GM18868 (cell line): ENCODE results near the gene HOXA5.

Source experiments
- ATAC-seq: cut with Tn5 transposase; IDR thresholded peaks from one replicate; pipeline ENCODE4 v1.9.1; 2021; ENCODE audit warnings: mild to moderate bottlenecking, moderate library complexity; ENCODE audit not compliant: unreplicated experiment

The HOXA5 gene

GRCh38 chr7:27137640-27138315 lies 5.7 kb downstream of the HOXA5 start:
- no peak for ATAC-seq

GRCh38 chr7:27134392-27134791 lies 9.1 kb downstream of the HOXA5 start:
- peak; percentile 73 for ATAC-seq

GRCh38 chr7:27133409-27134231 lies 9.9 kb downstream of the HOXA5 start:
- no peak for ATAC-seq

- ATAC-seq: no peak
These were observed 10.5 kb downstream of the HOXA5 start for GRCh38 chr7:27132978-27133377.

DNA sequence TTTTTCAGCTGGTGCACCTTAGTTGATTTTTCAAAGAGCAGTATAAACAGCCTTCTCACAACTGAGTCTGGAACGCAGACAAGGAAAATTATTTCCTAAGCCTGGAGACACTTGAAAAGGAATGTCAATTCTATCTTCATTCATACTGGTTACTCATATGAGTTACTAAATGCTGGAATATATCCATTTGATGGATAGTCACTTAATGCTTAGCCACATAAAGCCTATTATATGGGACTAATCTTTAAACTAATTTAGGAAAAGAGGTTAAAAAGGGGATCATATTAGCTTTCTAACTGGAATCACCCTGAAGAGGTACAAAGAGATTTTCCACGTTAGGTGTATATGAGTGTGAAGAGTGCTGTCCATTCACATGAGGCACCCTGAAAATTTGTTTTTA lies 11.3 kb downstream of the HOXA5 start:
- ATAC-seq: no peak

GRCh38 chr7:27131390-27131819 lies 12.1 kb downstream of the HOXA5 start:
- ATAC-seq: no peak

DNA sequence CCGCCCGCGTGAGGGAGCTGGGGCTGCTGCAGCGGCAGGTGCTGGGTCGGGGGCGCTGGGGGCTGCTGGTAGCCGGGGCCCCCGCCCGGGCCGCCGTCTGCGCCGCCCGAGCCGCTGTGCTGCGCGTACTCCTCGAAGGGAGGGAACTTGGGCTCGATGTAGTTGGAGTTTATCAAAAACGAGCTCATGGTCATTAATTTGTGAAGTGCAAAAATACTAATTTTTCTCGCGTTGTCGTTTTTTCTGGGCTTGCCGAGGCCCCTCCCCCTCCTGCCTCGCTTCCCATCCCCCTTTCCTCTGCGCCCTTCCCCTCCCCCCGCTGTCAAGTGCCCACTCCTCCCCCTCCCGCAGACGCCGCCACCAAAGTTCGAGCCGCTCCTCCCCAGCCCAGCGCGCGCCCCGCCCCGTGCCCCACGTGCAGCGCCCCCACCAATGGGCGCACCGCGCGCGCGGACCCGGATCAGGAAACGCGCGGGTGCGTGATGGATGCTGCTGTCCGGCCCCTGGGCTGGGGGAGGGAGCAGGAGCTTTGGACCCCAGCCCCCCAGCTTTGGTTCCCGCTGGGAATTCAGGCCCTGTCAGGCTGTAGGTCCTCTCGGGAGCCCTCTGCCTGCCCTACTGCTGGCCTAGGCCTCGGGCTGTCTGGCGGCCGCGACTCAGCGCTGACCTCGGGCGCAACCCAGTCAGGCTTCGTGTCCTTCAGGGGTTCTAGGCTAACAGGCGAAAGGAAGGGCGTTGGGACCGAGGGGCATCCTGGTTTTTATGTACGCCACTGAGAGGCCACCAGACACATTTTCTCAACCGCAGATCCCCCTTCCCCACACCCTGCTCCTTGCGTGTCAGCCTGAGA lies 12.7 kb downstream of the HOXA5 start, which contains the start of gene HOXA4:
HOXA4 (minus strand) TSS at position 218 of the 850 bp plus-strand sequence; CDS start at position 194, 24 bp downstream.
- ATAC-seq: no peak

- ATAC-seq: no peak
These were observed 13.5 kb downstream of the HOXA5 start for GRCh38 chr7:27129729-27130539.

GRCh38 chr7:27128776-27129728 lies 14.4 kb downstream of the HOXA5 start:
- no peak for ATAC-seq

- ATAC-seq: no peak
These were observed 15.4 kb downstream of the HOXA5 start for GRCh38 chr7:27128034-27128433.

DNA sequence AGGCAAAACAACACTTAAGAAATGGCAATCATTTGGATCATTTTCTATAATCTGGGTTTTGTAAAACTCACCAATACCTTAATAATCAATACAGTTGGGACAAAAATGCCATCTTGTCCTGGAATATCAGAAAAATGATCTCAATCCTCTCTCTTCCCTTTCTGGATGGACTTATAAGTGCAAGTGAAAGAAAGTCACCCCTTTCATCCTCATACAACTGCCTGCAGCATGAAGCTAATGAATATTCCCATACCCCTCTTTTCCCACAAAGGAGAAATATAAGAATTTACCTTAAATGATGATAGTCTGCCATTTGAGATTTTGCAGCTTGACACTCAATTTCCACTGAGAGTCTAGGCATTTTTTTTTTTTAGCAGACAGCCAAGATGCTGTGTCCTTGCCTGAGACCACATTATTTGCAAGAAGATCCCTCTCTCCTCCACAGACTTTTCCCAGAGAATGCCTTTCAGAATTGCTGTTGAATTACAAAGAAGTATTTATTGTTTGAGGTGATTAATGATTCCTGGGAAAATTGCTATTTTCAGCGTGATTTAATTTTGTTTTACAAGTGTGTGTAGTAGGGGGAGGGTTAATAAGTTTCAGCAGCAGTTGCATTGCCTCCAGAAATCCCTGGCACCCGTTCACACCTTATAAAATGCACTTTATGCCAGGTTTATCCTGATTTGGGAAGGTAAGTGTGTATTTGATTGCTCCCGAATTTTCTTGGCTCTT lies 16.7 kb downstream of the HOXA5 start:
- no peak for ATAC-seq

DNA sequence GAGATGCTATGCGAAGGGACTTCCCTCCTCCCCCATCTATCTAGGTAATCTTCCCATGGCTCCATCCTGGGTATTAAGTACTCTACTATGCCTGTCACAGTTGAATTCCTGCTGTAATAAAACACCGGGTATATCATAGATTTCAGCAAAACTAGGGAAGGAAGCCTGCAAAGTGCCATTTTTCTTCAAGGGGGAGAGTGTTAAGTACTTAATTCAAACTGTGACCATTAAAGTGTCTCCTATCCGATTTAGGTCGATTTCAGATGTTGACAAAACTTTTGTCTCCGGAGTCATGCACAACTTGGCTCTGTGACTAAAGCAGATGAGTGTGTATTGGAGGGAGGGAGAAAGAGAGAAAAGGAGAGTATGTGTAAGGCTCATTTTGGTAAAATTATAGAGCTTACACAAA lies 17.5 kb downstream of the HOXA5 start:
- no peak for ATAC-seq

GRCh38 chr7:27124902-27125689 lies 18.4 kb downstream of the HOXA5 start:
- ATAC-seq: no peak

- ATAC-seq: no peak
These were observed 19.2 kb downstream of the HOXA5 start for GRCh38 chr7:27124096-27124901.

- ATAC-seq: no peak
These were observed 19.9 kb downstream of the HOXA5 start for GRCh38 chr7:27123477-27124053.

DNA sequence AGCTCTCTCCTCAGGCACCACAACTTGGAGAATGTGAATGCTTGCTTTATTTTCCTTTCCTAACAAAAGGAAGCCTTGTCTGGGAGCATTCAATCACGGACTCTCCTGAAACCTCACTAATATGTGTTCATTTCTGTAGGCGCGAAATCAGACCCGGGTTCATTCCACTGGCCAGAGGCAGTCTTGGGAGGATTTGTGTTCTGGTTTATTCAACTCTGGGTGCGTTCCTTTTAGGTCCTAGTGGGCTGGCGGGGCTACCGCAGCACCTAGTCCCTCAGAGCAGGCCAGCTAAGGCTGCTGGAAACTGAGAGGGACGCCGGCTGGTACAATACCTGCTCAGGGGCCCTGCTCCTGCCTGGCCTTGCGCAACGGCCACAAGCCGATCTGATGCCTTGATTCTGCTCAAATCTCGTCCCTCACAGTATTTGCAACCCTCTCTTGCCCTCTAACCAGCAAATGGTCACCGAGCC lies 20.4 kb downstream of the HOXA5 start:
- no peak for ATAC-seq
